ENCODE data around the gene OR2D2.
"Not testable (repeated sequence)": the region's sequence is repeated elsewhere in the genome, so short reads cannot be mapped to it uniquely, and the experiment has no call there.

Gene OR2D2

GRCh38 chr11:6864438-6864837 is 27.9 kb downstream of the OR2D2 start:
- DNase-seq (ENCODE audit: low spot score) = no peak
- no peak for TF ChIP-seq CTCF (IDR thresholded peaks at IDR 0.05; ENCODE audit: extremely low read depth, insufficient read depth, missing control alignments)
- in situ Hi-C loops (cut with MboI; ENCODE audit: low pct_unique_long_range_greater_than_20kb, low sequenced_read_pairs, unreplicated experiment) = no loop called here

GRCh38 chr11:6862961-6863360 is 29.3 kb downstream of the OR2D2 start, which contains the start of gene OR10A2:
Gene OR10A2, plus strand, starts transcription at chr11:6863057. Its CDS starts 6,698 bp downstream, at chr11:6869755.
- in situ Hi-C loops (cut with MboI; ENCODE audit: low pct_unique_long_range_greater_than_20kb, low sequenced_read_pairs, unreplicated experiment) = no loop called here
- no peak for DNase-seq (ENCODE audit: low spot score)
- TF ChIP-seq CTCF (IDR thresholded peaks at IDR 0.05; ENCODE audit: extremely low read depth, insufficient read depth, missing control alignments) = no peak

DNA sequence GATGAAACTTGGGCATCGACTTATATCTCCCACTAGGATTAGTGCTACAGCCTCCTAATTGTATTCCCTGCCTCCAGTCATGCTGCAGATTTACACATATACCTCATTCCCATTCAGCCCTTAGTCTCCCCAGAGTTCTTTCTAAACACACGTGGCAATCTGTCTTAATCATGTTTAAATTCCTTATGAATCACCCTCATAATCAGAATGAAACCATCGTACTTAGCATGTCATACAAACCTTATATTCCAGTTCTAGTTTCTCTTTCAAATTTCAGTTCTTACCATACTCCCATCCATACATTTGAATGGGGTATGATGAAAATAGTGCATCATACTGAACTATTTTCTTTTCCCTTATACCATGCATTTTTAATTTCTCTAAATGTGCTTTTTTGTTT is 35.4 kb downstream of the OR2D2 start:
- TF ChIP-seq CTCF (IDR thresholded peaks at IDR 0.05; ENCODE audit: extremely low read depth, insufficient read depth, missing control alignments) = no peak
- in situ Hi-C loops (cut with MboI; ENCODE audit: low pct_unique_long_range_greater_than_20kb, low sequenced_read_pairs, unreplicated experiment) = no loop called here
- peak; percentile 22 for DNase-seq (ENCODE audit: low spot score)

DNA sequence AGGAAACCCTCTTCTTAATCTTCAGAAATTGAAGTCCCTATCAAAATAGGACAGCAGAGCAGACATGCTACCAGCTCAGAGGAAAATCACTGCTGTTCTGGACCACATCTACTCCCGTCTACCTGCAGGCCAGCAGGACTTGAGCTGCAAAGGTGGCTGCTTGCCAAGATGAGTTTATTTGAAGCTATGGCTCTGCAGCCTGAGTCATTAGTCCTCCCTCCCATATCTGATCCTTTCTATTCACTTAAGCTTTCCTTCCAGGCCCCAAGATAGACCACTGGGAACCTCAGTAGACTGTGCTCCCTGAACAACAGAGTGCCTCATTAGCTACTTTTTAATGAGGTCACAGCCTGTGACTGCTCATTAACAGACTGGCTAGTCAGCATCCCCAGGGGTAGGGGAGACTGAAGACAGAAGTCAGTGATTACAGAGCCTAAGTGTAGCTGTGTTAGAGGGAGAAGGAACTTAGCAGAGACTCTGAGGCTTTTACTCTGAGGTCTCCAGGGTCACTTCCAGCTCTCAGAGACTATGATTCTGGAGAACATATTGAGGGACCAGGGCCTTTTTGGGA is 36.2 kb downstream of the OR2D2 start:
- no peak for TF ChIP-seq CTCF (IDR thresholded peaks at IDR 0.05; ENCODE audit: extremely low read depth, insufficient read depth, missing control alignments)
- in situ Hi-C loops (cut with MboI; ENCODE audit: low pct_unique_long_range_greater_than_20kb, low sequenced_read_pairs, unreplicated experiment) = no loop called here

GRCh38 chr11:6854801-6855200 is 37.5 kb downstream of the OR2D2 start:
- in situ Hi-C loops (cut with MboI; ENCODE audit: low pct_unique_long_range_greater_than_20kb, low sequenced_read_pairs, unreplicated experiment); DNase-seq (ENCODE audit: low spot score): not testable (repeated sequence)

More for the DNA sequence above, 36.2 kb downstream of the OR2D2 start:
- DNase-seq (ENCODE audit: low spot score) = no peak

GRCh38 chr11:6850526-6850925 is 41.8 kb downstream of the OR2D2 start:
- in situ Hi-C loops (cut with MboI; ENCODE audit: low pct_unique_long_range_greater_than_20kb, low sequenced_read_pairs, unreplicated experiment) = no loop called here
- DNase-seq (ENCODE audit: low spot score) = no peak
- TF ChIP-seq CTCF (IDR thresholded peaks at IDR 0.05; ENCODE audit: extremely low read depth, insufficient read depth, missing control alignments) = no peak

GRCh38 chr11:6845383-6845782 is 46.9 kb downstream of the OR2D2 start, which contains the start of gene OR10A5:
Gene OR10A5, plus strand, starts transcription at chr11:6845683. Its CDS starts 0 bp downstream, at chr11:6845683.
- no peak for TF ChIP-seq CTCF (IDR thresholded peaks at IDR 0.05; ENCODE audit: extremely low read depth, insufficient read depth, missing control alignments)
- DNase-seq (ENCODE audit: low spot score) = no peak
- in situ Hi-C loops (cut with MboI; ENCODE audit: low pct_unique_long_range_greater_than_20kb, low sequenced_read_pairs, unreplicated experiment) = no loop called here

Data from GM13977 (cell line).